ENCODE measurements around the gene ACOXL. TPM values are rescaled to one million over a fixed set of nuclear protein-coding genes. Genes with fewer than 3 reads are reported as not detected.
"Not testable (repeated sequence)": the region's sequence is repeated elsewhere in the genome, so short reads cannot be mapped to it uniquely, and the experiment has no call there.

The ACOXL gene
- total RNA-seq, 2 donors from 2014 or later, result 0.52 TPM; not detected in 1

- Histone ChIP-seq H3K9me3 (no peaks in the 10 kb centered on the region), H3K27ac (no peak overlapping the region), H3K4me1 (no peaks in the 10 kb centered on the region), H3K4me3 (no peak overlapping the region), H3K36me3 (replicated peaks in 1 of 2; ENCODE audit: insufficient read depth in 1 of 2, low read depth in 2 of 2) (no peaks in the 10 kb centered on the region), H3K27me3 (no peaks in the 10 kb centered on the region)
- ATAC-seq (no peak), DNase-seq (no peak)
- 53 to 81% methylated on average over 5 of the region's 5 CpGs for WGBS, 2 donors
- intact Hi-C loops (cut with DNase I), result no loop called here
- TF ChIP-seq POLR2A (IDR thresholded peaks at IDR 0.05) (no peak), CTCF (IDR thresholded peaks at IDR 0.05) (no peak)
Measured at GRCh38 chr2:110957293-110957692, 224.9 kb downstream of the ACOXL start.

DNA sequence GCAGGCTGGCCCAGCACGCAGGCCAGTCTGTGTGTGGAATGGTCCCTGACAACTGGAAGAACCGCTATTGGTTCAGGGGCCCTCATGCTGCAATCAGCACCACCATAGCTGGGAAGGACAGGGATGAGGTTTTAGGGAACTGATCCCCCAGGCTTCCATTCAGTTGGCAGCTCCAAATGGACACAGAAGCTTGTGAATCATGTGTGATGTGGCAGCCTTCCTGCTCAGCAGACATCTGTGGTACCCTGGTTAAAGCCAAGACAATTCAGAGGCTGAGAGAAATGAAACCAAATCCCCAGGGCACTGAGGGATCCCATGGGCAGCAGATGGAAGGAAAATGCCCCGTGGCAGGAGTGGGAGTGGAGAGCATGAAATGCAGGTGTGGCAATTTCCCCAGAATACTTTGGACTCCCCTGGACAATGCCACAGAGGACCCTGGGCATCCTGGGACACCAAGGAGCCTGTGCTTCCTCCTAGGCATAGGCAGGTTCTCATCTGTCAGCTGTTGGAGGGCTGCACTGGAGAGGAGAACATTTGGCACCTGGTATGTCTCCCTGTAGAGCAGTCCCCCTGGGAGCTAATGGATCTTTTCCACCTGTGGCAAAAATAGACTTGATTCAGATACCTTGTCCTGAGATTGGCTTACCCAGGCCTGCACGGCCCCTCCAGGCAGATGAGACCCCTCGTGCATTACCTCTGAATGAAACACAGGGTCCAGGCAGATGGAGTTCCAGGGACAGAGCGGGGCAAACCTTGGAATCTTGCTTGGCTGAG is 226.2 kb downstream of the ACOXL start:
- H3K36me3 ChIP-seq (replicated peaks in 1 of 2; ENCODE audit: insufficient read depth in 1 of 2, low read depth in 2 of 2), result no peaks in the 10 kb centered on the region

DNA sequence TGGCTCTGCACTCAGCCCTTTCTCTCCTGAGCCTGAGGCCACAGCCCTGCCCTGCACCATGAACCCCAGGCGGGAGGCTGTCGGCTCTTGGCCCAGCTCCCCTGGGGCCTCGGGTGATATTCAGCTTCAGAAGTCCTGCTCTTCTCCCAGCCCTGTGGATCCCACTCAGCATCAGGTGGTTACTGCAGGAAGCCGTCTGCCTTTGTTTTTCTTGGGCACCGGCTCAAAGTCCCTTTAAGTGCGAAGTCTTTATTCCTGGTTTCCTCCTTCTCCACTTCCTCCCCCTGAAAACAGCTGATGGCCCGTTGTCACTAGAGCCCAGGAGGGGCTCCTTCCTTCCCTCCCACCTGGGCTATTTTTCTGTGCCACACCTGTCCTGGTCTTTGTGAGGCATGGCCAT is 226.8 kb downstream of the ACOXL start:
- intact Hi-C loops (cut with DNase I), result no loop called here
- whole genome bisulfite sequencing, 2 donors, result 74% methylated on average over 7 of the region's 7 CpGs
- Histone ChIP-seq H3K4me3 (no peak overlapping the region), H3K9me3 (no peaks in the 10 kb centered on the region), H3K27ac (no peak overlapping the region), H3K4me1 (no peaks in the 10 kb centered on the region), H3K36me3 (replicated peaks in 1 of 2; ENCODE audit: insufficient read depth in 1 of 2, low read depth in 2 of 2) (no peaks in the 10 kb centered on the region), H3K27me3 (no peaks in the 10 kb centered on the region)
- ATAC-seq (no peak), DNase-seq (no peak)
- no peak for TF ChIP-seq CTCF (IDR thresholded peaks at IDR 0.05)
- TF ChIP-seq POLR2A (IDR thresholded peaks at IDR 0.05), result no peak

More for the DNA sequence above, 226.2 kb downstream of the ACOXL start:
- H3K27me3 ChIP-seq, result no peaks in the 10 kb centered on the region
- TF ChIP-seq POLR2A (IDR thresholded peaks at IDR 0.05) (no peak), CTCF (IDR thresholded peaks at IDR 0.05) (no peak)
- no peak overlapping the region for H3K27ac ChIP-seq
- intact Hi-C loops (cut with DNase I), result no loop called here
- H3K4me1 ChIP-seq, result no peaks in the 10 kb centered on the region
- ATAC-seq, result no peak
- H3K4me3 ChIP-seq, result no peak overlapping the region
- H3K9me3 ChIP-seq, result no peaks in the 10 kb centered on the region
- DNase-seq, result no peak
- 73 to 79% methylated on average over 5 to 6 of the region's 6 CpGs for WGBS, 2 donors

- TF ChIP-seq CTCF (IDR thresholded peaks at IDR 0.05) (no peak), POLR2A (IDR thresholded peaks at IDR 0.05) (no peak)
- Histone ChIP-seq H3K27ac (no peak overlapping the region), H3K4me3 (no peak overlapping the region), H3K9me3 (no peaks in the 10 kb centered on the region), H3K36me3 (replicated peaks in 1 of 2; ENCODE audit: insufficient read depth in 1 of 2, low read depth in 2 of 2) (no peaks in the 10 kb centered on the region), H3K27me3 (no peaks in the 10 kb centered on the region), H3K4me1 (no peaks in the 10 kb centered on the region)
- intact Hi-C loops (cut with DNase I), result no loop called here
- whole genome bisulfite sequencing, 2 donors, result 68 to 70% methylated on average over 10 of the region's 10 CpGs
- DNase-seq (no peak), ATAC-seq (no peak)
Measured at GRCh38 chr2:110960281-110960680, 227.9 kb downstream of the ACOXL start.

DNA sequence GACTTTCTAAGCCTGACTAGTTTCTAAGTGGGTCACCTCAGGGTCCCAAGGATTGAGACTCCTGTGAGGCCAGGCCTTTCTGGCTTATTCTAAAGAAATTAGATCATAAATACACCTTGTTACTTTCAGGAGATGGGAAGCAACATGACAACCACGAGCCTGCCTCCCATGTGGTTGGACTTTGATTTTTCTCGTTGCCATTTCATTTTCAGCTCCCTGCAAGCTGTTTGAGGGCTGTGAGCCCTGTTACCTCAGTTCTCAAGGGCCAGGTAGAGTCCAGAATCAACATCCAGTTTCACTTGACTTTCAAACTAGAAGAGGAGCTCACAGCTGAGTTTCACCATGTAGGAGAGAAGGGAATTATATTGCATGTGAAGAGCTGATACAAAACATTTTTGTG is 228.6 kb downstream of the ACOXL start:
- whole genome bisulfite sequencing, 2 donors, result 45 to 52% methylated on average over 2 of the region's 2 CpGs
- ATAC-seq, result no peak
- intact Hi-C loops (cut with DNase I), result no loop called here
- H3K9me3 ChIP-seq, result no peaks in the 10 kb centered on the region
- H3K4me3 ChIP-seq, result no peak overlapping the region
- DNase-seq, result no peak
- TF ChIP-seq CTCF (IDR thresholded peaks at IDR 0.05) (no peak), POLR2A (IDR thresholded peaks at IDR 0.05) (no peak)
- H3K27me3 ChIP-seq, result no peaks in the 10 kb centered on the region
- no peak overlapping the region for H3K27ac ChIP-seq
- no peaks in the 10 kb centered on the region for H3K4me1 ChIP-seq
- no peaks in the 10 kb centered on the region for H3K36me3 ChIP-seq (replicated peaks in 1 of 2; ENCODE audit: insufficient read depth in 1 of 2, low read depth in 2 of 2)

GRCh38 chr2:110961643-110962042 is 229.3 kb downstream of the ACOXL start:
- H3K4me1 ChIP-seq; DNase-seq; H3K9me3 ChIP-seq; intact Hi-C loops (cut with DNase I); H3K27ac ChIP-seq; H3K36me3 ChIP-seq (replicated peaks in 1 of 2; ENCODE audit: insufficient read depth in 1 of 2, low read depth in 2 of 2); H3K27me3 ChIP-seq; ATAC-seq; H3K4me3 ChIP-seq: not testable (repeated sequence)
- 67 to 76% methylated on average over 3 of the region's 3 CpGs for WGBS, 2 donors

Measured in body of pancreas (tissue), 4 donors.